ENCODE measurements around the gene HSBP1L1. TPM values are rescaled to one million over a fixed set of nuclear protein-coding genes. Genes with fewer than 3 reads are reported as not detected.
A peak's percentile ranks its signal among the peaks of the same experiment; 100 is the strongest.

The HSBP1L1 gene
- total RNA-seq, 1 donor from 2014 or later, result 48.7 TPM

DNA sequence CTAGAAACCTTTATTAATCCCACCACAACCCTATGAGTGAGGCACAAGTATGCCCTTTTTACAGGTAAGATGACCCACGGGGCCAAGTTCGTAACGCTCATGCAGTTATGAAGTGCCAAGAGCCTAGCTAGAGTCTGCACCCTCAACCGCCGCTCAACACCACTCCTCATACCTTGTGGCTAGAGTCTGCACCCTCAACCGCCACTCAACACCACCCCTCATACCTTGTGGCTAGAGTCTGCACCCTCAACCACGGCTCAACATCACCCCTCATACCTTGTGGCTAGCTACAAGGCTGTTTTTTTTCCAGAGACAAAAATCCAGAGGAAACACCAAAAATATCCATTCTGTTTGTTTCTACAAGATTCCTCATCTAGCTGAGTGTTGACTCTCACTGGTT, 19.4 kb downstream of the HSBP1L1 start:
- TF ChIP-seq, protein P1, sequence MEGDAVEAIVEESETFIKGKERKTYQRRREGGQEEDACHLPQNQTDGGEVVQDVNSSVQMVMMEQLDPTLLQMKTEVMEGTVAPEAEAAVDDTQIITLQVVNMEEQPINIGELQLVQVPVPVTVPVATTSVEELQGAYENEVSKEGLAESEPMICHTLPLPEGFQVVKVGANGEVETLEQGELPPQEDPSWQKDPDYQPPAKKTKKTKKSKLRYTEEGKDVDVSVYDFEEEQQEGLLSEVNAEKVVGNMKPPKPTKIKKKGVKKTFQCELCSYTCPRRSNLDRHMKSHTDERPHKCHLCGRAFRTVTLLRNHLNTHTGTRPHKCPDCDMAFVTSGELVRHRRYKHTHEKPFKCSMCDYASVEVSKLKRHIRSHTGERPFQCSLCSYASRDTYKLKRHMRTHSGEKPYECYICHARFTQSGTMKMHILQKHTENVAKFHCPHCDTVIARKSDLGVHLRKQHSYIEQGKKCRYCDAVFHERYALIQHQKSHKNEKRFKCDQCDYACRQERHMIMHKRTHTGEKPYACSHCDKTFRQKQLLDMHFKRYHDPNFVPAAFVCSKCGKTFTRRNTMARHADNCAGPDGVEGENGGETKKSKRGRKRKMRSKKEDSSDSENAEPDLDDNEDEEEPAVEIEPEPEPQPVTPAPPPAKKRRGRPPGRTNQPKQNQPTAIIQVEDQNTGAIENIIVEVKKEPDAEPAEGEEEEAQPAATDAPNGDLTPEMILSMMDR (IDR thresholded peaks at IDR 0.05), result no peak
- Histone ChIP-seq H3K27ac (no peak overlapping the region), H3K4me1 (peaks cover 33% of the 10 kb centered on the region), H3K4me3 (no peak overlapping the region), H3K36me3 (no peaks in the 10 kb centered on the region), H3K9me3 (no peaks in the 10 kb centered on the region), H3K27me3 (no peaks in the 10 kb centered on the region)
- DNase-seq (no peak), ATAC-seq (peak; percentile 28)
- intact Hi-C loops (cut with DNase I), result no loop called here

DNA sequence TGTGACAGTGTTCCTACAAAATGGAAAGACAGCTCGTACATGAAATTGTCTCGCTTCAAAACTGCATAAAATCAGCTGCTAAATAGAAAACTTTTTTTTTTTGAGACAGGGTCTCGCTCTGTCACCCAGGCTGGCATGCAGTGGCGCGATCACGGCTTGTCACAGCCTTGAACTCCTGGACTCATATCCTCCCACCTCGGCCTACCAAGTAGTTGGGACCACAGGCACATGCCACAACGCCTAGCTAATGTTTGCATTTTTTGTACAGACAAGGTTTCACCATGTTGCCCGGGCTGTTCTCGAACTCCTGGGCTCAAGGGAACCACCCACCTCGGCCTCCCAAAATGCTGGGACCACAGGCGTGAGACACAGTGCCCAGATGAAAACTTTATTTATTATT, 20.7 kb downstream of the HSBP1L1 start:
- H3K36me3 ChIP-seq, result no peaks in the 10 kb centered on the region
- DNase-seq (no peak), ATAC-seq (no peak)
- TF ChIP-seq, protein P1 (IDR thresholded peaks at IDR 0.05), result no peak
- H3K4me1 ChIP-seq, result peaks cover 36% of the 10 kb centered on the region
- H3K27me3 ChIP-seq, result no peaks in the 10 kb centered on the region
- no peak overlapping the region for H3K27ac ChIP-seq
- H3K9me3 ChIP-seq, result no peaks in the 10 kb centered on the region
- H3K4me3 ChIP-seq, result no peak overlapping the region
- intact Hi-C loops (cut with DNase I), result no loop called here

DNA sequence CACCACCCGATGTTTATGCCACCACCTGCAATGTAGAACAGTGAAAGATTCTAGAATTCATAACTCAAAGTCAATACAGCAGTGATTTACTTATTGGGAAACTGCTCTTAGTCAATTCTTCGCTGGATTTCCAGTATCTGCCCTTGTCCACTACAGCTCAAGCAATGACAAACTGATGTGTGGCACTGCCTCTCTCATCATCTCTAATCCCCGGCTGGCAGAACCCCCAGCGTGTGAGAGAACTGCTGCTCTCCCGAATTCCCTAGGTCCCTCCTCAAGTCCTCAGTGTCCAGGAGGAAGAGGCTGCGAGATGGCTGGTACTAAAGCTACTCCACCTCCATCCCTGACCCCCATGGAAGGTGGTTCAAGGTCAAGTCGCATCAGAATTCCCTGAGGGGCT, 22.3 kb downstream of the HSBP1L1 start:
- H3K4me1 ChIP-seq, result peaks cover 36% of the 10 kb centered on the region
- H3K36me3 ChIP-seq, result no peaks in the 10 kb centered on the region
- ATAC-seq (no peak), DNase-seq (no peak)
- intact Hi-C loops (cut with DNase I), result no loop called here
- TF ChIP-seq, protein P1 (IDR thresholded peaks at IDR 0.05), result no peak
- no peaks in the 10 kb centered on the region for H3K27me3 ChIP-seq
- peak overlapping the region; percentile 94 for H3K4me3 ChIP-seq
- no peak overlapping the region for H3K27ac ChIP-seq
- H3K9me3 ChIP-seq, result no peaks in the 10 kb centered on the region

DNA sequence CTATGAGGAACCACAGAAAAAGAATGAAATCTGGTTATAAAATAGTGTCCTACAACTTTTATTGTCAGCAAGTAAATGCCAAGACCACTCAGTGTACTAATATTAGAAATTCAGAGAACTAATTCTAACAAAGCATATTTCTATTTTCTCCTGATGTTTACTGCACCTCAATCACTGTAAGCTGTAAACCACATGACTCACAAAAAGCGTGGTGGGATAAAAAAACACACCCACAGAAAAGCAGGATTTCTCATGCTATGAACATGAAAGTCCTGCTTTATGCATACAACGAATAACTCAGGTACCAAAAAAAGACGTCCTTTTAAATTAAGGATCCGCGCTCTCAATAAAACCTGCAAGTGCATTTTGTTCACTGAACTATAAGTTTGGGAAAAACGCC, 23.1 kb downstream of the HSBP1L1 start:
- DNase-seq (no peak), ATAC-seq (no peak)
- Histone ChIP-seq H3K27ac (peak overlapping the region; percentile 98), H3K27me3 (no peaks in the 10 kb centered on the region), H3K4me3 (peak overlapping the region; percentile 94), H3K4me1 (peaks cover 31% of the 10 kb centered on the region), H3K36me3 (no peaks in the 10 kb centered on the region), H3K9me3 (no peaks in the 10 kb centered on the region)
- intact Hi-C loops (cut with DNase I), result no loop called here
- TF ChIP-seq, protein P1 (IDR thresholded peaks at IDR 0.05), result no peak

DNA sequence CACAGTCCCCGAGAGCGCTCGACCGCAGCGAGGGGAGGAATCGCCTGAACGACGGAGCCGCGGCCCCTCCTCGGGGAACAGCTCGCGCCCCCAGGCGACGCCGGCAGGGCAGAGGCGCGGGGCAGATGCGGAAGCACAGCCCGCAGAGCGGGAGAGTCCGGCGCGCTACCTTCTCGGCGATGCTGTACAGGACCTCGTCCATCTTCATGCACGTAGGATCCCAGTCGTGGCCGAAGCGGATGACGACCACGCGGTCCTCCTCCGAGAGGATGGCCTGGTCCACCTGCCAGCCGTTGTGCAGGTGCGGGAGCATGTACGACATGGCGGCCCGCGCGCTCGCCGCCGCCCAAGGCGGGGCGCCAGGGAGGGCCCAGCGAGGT, 23.6 kb downstream of the HSBP1L1 start:
- Histone ChIP-seq H3K27ac (peak overlapping the region; percentile 98), H3K4me1 (peaks cover 27% of the 10 kb centered on the region), H3K9me3 (no peaks in the 10 kb centered on the region), H3K4me3 (peak overlapping the region; percentile 94), H3K36me3 (no peaks in the 10 kb centered on the region), H3K27me3 (no peaks in the 10 kb centered on the region)
- TF ChIP-seq, protein P1 (IDR thresholded peaks at IDR 0.05), result peak; percentile 37
- intact Hi-C loops (cut with DNase I), result no loop called here
- peak; percentile 77 for ATAC-seq
- DNase-seq, result peak; percentile 86
